GM21723 (cell line): Measurements from ENCODE around the gene PLAAT1.
A peak's percentile ranks its signal among the peaks of the same experiment; 100 is the strongest.

Experiments
- ATAC-seq: cut with Tn5 transposase; IDR thresholded peaks from one replicate; pipeline ENCODE4 v1.9.1; 2021; ENCODE audit warnings: mild to moderate bottlenecking, moderate library complexity; ENCODE audit not compliant: unreplicated experiment

The PLAAT1 gene

DNA sequence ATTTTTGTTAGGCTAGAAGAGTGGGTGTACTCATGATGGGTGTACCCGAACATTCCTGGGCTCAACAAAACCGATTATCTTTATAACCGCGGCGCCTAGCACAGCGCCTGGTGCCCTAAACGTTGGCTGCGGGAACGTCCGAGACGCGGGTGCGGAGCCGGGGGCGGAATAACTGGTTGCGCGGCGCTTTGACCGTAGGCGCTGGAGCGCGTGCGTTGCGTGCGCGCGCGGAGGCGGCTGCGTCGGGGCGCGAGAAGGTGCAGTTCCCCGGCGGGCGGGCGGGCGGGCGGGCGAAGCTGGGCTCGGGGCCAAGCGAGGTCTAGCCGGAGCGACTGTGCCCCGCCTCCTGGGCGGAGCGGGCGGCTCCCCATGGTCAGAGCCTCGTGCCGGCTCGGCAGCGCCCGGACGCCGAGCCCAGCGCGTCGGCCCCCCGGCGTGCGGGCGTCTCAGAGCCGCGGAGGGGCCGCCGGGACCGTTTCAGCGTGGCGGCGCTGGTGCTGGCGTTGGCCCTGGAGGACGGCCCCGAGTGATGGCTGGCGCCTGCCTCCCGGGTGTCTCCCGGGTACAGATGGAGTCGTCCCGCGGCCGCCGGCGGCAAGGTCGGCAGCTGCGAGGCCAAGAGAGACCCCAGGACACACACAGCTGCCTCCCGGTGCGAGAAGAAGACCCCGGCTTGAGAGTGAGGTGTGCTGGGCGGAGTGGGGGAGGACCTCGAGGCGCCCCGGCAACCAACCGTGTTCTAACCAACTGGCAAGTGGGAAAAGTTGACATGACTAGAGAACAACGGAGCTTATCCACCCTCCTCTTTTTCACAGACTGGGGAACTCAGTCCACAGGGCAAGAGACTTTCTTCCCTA is at the start of gene PLAAT1:
TSS of gene PLAAT1 (plus strand) at position 373 of the 857 bp plus-strand sequence. CDS start 14,429 bp downstream, outside the sequence.
- peak; percentile 84 for ATAC-seq

- no peak for ATAC-seq
Observed at GRCh38 chr3:193194371-193194770, 46.7 kb upstream of the PLAAT1 start.

- ATAC-seq: no peak
Observed at GRCh38 chr3:193196746-193197145, 44.3 kb upstream of the PLAAT1 start.

- ATAC-seq: no peak
Observed at GRCh38 chr3:193207290-193208273, 33.4 kb upstream of the PLAAT1 start.

DNA sequence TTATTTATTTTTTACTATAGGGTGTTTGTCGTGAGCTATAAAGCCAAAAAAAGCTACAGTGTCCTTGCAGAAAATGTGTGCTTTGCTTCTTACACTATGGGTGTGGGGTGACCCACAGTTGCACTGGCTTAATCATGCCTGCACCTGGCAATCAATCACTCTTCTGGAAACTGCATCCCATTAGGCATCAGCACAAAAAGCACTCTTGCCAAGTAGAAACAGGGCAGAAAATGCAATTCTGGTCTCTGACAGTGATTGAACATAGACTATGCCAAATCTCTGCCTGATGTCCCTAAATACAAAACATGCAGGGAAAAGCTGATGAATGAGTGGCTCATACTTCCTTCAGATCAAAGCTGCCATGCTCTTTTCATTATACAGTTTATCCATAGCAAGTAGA is 30.4 kb upstream of the PLAAT1 start:
- ATAC-seq: no peak

DNA sequence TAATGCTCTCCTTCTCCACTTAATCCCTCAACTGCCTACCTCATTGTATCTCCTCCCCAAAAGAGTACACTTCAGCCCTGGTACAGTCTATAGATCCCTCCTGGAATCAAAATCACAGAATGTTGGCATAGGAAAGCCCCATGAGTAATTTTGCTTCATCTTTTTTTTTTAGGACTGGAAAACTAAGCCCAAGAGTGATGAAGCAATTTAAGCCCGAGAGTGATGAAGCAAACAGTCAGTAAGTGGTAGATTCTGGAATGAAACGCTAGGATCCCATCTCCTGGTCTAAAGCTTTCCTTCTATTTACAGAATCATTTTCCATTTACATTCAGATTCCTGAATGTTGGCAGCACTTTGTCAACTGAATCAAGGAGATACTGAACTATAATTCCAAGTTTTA is 29.8 kb upstream of the PLAAT1 start:
- ATAC-seq: no peak

- no peak for ATAC-seq
Observed at GRCh38 chr3:193211984-193212383, 29.0 kb upstream of the PLAAT1 start.

DNA sequence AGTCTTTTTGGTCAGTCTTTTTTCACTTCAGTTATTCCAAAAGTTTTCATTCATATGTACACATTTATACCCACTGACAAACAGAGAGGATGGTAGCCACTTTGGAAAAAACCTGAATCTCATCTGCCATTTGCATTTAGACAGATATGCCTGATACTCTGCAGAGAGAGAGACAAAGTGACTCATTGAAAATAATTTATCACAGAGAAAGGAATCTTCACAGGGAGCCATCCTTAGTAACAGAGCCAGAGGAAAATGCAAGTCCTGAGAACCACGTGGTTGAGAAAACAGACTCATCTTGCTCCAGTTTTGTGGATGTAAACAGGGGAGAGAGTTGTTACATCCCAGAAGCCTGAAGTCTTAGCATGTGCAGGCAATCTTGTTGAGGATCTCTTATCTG is 28.2 kb upstream of the PLAAT1 start:
- no peak for ATAC-seq

- ATAC-seq: no peak
Observed at GRCh38 chr3:193214445-193214844, 26.6 kb upstream of the PLAAT1 start.

DNA sequence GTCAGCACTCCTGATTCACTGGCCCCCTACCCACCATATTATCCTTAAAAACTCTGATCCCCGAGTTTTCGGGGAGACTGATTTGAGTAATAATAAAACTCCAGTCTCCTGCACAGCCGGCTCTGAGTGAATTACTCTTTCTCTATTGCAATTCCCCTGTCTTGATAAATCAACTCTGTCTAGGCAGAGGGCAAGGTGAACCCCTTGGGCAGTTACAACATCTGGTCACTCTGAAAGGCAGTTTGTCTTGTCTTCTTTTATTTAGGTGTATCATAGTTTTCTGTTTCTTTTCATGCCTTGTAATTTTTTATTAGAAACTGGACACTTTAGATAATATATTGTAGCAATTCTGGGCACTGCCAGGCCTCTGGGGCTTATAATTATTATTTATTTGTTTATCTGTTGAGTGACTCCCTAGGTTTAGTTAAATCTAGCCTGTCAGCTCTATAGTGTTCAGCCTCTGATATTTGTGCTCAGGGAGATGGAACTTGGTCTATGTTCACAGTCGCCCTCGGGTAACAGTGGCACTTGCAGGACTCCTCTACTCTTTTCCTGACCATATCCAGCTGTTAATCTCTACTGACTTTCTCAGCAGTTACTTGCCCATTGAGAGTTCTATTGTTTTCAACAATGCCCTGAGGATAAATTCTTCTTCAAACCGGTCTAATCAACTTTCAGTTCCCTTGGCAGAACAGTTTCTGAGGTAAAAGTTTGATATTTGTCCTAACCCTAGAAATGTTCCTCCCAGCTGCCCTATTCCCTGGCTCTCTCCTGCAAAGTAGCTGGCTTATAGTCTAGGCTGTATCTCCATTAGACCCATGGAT is 15.5 kb upstream of the PLAAT1 start:
- no peak for ATAC-seq

DNA sequence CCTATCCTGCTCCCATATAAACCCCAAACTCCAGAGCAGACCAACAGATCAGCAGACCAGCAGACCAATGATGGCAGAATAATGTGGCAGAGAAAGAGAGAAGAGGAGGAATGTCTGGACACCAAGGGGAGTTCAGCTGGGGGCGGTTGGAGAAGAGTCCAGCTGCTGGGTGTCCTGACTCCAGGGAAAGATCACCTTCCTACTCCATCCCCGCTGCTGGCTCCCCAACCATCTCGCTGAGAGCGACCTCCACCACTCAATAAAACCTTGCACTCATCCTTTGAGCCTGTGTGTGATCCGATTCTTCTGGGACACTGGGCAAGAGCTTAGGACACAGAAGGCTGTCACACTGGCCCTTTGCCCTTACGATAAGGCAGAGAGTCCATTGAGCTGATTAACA is 12.8 kb upstream of the PLAAT1 start:
- no peak for ATAC-seq

DNA sequence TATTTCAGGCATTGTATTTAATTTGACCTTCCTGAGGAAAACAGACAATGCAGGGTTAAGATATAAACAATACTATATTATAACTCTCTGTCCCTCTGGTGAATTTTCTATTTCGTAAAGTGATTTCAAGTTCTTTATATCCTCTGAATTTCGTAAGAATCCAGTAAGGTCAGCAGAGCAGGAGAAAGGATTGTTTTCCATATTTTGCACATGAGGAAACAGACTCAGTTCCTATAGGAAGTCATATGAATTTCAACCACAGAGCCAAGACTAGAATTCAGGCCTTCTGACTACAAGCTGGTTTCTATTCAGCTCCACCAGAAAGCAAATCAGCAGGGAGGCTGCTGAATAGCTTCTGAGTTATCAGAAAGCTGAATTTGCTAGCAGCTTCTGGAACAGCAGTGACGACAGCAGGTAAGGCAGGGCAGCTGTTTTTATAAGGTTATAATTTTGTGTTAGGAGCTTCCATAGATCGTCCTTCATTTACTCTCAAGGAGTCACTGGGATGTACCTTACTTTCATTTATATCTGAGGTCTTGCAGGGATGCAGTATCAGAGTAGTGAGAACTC is 11.1 kb upstream of the PLAAT1 start:
- no peak for ATAC-seq

- no peak for ATAC-seq
Observed at GRCh38 chr3:193230610-193231009, 10.4 kb upstream of the PLAAT1 start.

DNA sequence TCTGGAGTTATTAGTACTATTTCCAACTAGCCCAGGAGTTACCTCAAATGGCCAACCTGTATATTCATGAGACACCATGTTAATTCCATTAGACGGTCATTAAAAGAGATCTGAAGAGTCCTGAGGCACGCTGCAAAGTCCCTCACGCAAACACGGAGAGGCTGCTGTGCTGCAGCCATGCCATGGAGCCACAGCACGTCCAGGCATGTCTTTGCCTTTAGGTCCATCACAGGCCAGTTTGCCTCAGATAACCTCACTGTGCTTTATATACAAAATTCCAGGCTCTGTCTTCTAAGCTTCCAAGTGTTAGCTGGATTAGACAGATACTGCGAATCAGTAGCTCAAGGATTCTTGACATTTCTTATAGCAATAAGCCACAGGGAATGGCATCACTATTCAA is 9.8 kb upstream of the PLAAT1 start:
- no peak for ATAC-seq

DNA sequence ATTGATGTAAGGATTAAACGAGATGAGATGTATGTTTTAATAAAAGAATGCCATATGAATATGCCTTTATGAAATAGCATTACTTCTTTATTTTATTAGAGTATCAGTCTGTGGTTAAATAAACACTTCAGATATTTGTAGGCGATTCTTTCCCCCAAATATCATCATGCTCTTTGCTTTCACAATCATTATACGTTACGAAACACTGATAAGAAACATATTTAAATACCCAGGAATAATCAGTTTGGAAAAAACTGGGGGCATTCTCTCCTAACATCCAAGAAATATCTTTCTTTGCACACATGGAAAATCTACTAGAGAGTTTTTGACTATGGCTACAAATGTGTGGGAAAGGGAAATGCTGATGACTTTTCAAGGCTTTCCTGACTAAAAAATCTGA is 4.4 kb upstream of the PLAAT1 start:
- ATAC-seq: no peak

- no peak for ATAC-seq
Observed at GRCh38 chr3:193237030-193237429, 4.0 kb upstream of the PLAAT1 start.

DNA sequence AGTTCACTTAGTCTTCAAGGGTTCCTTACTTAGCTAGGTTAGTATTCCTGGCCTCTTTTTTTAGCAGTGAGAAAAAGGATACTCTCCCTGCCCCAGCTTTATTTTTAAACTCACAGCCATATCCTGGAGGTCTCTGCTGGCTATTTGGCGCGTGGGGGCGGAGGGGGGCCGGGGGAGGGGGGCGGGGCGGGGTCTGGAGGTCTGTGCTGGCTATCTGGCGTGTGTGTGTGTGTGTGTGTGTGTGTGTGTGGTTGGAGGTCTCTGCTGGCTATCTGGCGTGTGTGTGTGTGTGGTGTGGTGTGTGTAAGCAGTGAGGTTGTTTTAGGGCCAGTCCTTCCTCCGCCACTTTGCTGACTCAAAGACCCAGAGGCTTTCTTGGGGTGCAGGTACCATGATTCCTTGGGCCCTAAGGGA is 579 bp upstream of the PLAAT1 start:
- peak; percentile 11 for ATAC-seq

DNA sequence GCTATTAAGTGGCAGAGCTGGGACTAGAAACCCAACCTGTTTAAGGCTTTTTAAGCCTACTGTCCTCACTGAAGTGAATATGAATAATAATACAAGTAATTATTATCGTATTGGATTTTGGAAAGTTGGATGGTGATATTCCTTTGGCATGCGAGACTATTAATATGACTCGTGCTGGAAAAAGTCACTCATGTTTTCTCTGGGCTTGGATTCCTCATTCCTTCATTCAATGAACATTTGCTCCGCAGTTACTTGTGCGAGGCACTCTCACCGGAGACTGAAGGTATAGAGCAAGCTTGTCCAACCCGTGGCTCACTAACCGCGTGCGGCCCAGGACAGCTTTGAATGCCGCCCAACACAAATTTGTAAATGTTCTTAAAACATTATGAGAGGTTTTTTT is 694 bp downstream of the PLAAT1 start:
- ATAC-seq: no peak

- no peak for ATAC-seq
Observed at GRCh38 chr3:193243571-193243970, 2.5 kb downstream of the PLAAT1 start.

DNA sequence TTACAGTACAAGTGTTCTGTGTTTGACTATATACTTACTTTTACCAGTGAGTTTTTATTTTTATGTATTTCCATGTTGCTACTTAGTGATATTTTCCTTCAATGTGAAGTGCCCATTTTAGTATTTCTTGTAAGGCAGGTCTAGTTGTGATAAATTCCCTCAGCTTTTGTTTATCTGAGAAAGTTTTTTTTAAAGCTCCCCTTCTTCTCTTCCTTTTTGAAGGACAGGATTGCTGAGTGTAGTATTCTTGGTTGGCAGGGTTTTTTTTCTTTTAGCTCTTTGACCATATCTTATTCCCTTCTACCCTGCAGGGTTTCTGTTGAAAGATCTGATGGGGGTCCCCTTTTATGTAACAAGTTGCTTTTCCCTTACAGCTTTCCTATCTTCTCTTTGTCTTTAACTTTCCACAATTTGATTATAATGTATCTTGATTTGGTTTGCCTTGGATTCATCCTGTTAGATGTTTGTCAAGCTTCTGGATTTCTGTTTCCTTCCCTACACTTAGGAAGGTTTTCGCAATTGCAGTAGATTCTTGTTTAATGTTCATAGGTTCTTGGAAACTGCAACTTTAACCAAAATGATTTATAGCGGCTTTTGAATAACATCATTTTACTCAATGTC is 7.9 kb downstream of the PLAAT1 start:
- no peak for ATAC-seq
